Fibroblast of skin of back (primary cell): ENCODE measurements around the gene ERMP1. TPM values are rescaled to one million over a fixed set of nuclear protein-coding genes. Genes with fewer than 3 reads are reported as not detected.
"Not testable (repeated sequence)": the region's sequence is repeated elsewhere in the genome, so short reads cannot be mapped to it uniquely, and the experiment has no call there.

Experiments used
- DNase-seq: peaks from one replicate; pipeline ENCODE4 v3.0.0-alpha.2; 2013
- polyA plus RNA-seq, 2 experiments: library from polyadenylated mRNA; unstranded; fragments of 120-200 nt; gene quantifications; one replicate each; pipeline ENCODE4 v1.2.1, GENCODE V29; 2013; ENCODE audit not compliant: insufficient read length in 2 of 2

ERMP1 gene
- polyA plus RNA-seq (2013, experiment 1 of 2; ENCODE audit: insufficient read length), result 2.3 TPM
- 4.3 TPM for polyA plus RNA-seq (2013, experiment 2 of 2; ENCODE audit: insufficient read length)

GRCh38 chr9:5832538-5833529, at the start of gene ERMP1:
Gene ERMP1, minus strand, starts transcription at chr9:5833117. Its CDS starts 90 bp downstream, at chr9:5833027.
- DNase-seq, result peak; percentile 79

- not testable (repeated sequence) for DNase-seq
Observed at GRCh38 chr9:5882244-5883012, 49.5 kb upstream of the ERMP1 start.

- peak; percentile 82 for DNase-seq
Observed at GRCh38 chr9:5879419-5880181, 46.7 kb upstream of the ERMP1 start.

- no peak for DNase-seq
Observed at GRCh38 chr9:5876711-5877110, 43.8 kb upstream of the ERMP1 start.

- no peak for DNase-seq
Observed at GRCh38 chr9:5876026-5876425, 43.1 kb upstream of the ERMP1 start.

- no peak for DNase-seq
Observed at GRCh38 chr9:5874048-5874447, 41.1 kb upstream of the ERMP1 start.

- no peak for DNase-seq
Observed at GRCh38 chr9:5873439-5873838, 40.5 kb upstream of the ERMP1 start.

GRCh38 chr9:5872511-5872910, 39.6 kb upstream of the ERMP1 start:
- no peak for DNase-seq

GRCh38 chr9:5871785-5872184, 38.9 kb upstream of the ERMP1 start:
- no peak for DNase-seq

- DNase-seq, result no peak
Observed at GRCh38 chr9:5870691-5871090, 37.8 kb upstream of the ERMP1 start.

GRCh38 chr9:5870020-5870339, 37.1 kb upstream of the ERMP1 start:
- no peak for DNase-seq

GRCh38 chr9:5869315-5870019, 36.5 kb upstream of the ERMP1 start:
- DNase-seq, result no peak

GRCh38 chr9:5868235-5868634, 35.3 kb upstream of the ERMP1 start:
- DNase-seq, result no peak

GRCh38 chr9:5866685-5867084, 33.8 kb upstream of the ERMP1 start:
- no peak for DNase-seq

- DNase-seq, result no peak
Observed at GRCh38 chr9:5866272-5866671, 33.4 kb upstream of the ERMP1 start.

- no peak for DNase-seq
Observed at GRCh38 chr9:5864446-5864845, 31.5 kb upstream of the ERMP1 start.

GRCh38 chr9:5863092-5863746, 30.3 kb upstream of the ERMP1 start:
- no peak for DNase-seq

- no peak for DNase-seq
Observed at GRCh38 chr9:5858833-5859232, 25.9 kb upstream of the ERMP1 start.

- DNase-seq, result no peak
Observed at GRCh38 chr9:5857928-5858327, 25.0 kb upstream of the ERMP1 start.

- DNase-seq, result no peak
Observed at GRCh38 chr9:5854063-5854790, 21.3 kb upstream of the ERMP1 start.

- DNase-seq, result no peak
Observed at GRCh38 chr9:5853617-5854016, 20.7 kb upstream of the ERMP1 start.
